Spleen (tissue), 7 donors: ENCODE measurements around the gene TAF1D.

Experiments used
- POLR2A ChIP-seq, 3 donors: fragments of 450-650 bp; IDR thresholded peaks; one replicate each; pipeline ENCODE4 v1.5.1; 2017; ENCODE audit warnings: antibody characterized with exemption in 3 of 3, mild to moderate bottlenecking in 1 of 3
- TF ChIP-seq, protein P1 (sequence below), 11 experiments: fragments of 200-600 bp in 7 of 11; fragments of 450-650 bp in 4 of 11; sonication (generic) in 4 of 11; IDR thresholded peaks in 8 of 11; conservative IDR thresholded peaks in 3 of 11; 1 replicate in 7 of 11; 2 replicates in 4 of 11; pipeline versions ENCODE4 v1.4.0 to v1.8.0; 2016 to 2021; ENCODE audit warnings: antibody characterized with exemption in 11 of 11, inconsistent platforms in 4 of 11, mild to moderate bottlenecking in 1 of 11
- donor health status: DM: no; HTN: no; CAD: no; lungs with moderate emphysema.
- donor health status: DM: no; HTN: no; CAD: no.
- donor health status: DM: no; HTN: no; CAD: no.

DNA sequence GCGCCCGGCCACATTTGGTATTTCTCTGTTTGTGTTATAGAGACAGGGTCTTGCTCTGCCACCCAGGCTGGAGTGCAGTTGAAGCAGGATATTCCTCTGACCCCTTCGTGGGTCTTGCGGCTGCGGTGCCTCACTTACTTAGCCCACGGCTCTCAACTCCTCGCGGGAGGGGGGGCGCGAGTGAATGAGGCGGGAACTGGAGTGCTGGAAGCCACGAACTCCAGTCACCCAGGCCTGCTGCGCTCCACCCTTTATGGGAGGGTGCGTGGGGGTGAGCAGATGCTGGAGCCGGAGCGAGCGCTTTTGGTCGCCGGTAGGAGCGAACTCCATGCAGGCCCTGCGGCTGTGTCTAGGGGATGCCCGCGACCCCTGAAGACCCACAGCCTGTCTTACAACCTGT is 2.0 kb upstream of the TAF1D start:
- TF ChIP-seq, protein P1, sequence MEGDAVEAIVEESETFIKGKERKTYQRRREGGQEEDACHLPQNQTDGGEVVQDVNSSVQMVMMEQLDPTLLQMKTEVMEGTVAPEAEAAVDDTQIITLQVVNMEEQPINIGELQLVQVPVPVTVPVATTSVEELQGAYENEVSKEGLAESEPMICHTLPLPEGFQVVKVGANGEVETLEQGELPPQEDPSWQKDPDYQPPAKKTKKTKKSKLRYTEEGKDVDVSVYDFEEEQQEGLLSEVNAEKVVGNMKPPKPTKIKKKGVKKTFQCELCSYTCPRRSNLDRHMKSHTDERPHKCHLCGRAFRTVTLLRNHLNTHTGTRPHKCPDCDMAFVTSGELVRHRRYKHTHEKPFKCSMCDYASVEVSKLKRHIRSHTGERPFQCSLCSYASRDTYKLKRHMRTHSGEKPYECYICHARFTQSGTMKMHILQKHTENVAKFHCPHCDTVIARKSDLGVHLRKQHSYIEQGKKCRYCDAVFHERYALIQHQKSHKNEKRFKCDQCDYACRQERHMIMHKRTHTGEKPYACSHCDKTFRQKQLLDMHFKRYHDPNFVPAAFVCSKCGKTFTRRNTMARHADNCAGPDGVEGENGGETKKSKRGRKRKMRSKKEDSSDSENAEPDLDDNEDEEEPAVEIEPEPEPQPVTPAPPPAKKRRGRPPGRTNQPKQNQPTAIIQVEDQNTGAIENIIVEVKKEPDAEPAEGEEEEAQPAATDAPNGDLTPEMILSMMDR (IDR thresholded peaks at IDR 0.05 in 8 of 11, conservative IDR thresholded peaks at IDR 0.05 in 3 of 11), result no peak
- TF ChIP-seq POLR2A (IDR thresholded peaks at IDR 0.05), result no peak
